ENCODE results near the gene RYK. TPM values are rescaled to one million over a fixed set of nuclear protein-coding genes. Genes with fewer than 3 reads are reported as not detected.
A peak's percentile ranks its signal among the peaks of the same experiment; 100 is the strongest.
"Not testable (repeated sequence)": the region's sequence is repeated elsewhere in the genome, so short reads cannot be mapped to it uniquely, and the experiment has no call there.

RYK gene
- polyA plus RNA-seq, result 10 to 100 TPM; 16.0 to 44.3 (median 26.2) TPM

- 0 to 1% (median 1%) methylated on average over 51 to 59 of the region's 59 CpGs for WGBS, 3 donors
- H3K27ac ChIP-seq (ENCODE audit: low read depth, low read length), result peak within 1 kb of the TSS; percentile 29
Observed at GRCh38 chr3:134250717-134251220, at the start of gene RYK. Gene RYK (minus strand): TSS chr3:134250859. CDS start chr3:134250654, 205 bp downstream.

- WGBS, 3 donors, result 84 to 100% (median 95%) methylated on average over 1 of the region's 1 CpG
- no peak overlapping the region for H3K27ac ChIP-seq (ENCODE audit: low read depth, low read length)
Observed at GRCh38 chr3:134299888-134300206, 49.2 kb upstream of the RYK start.

- 71 to 76% (median 74%) methylated on average over 4 of the region's 4 CpGs for WGBS, 3 donors
- H3K27ac ChIP-seq (ENCODE audit: low read depth, low read length), result no peak overlapping the region
Observed at GRCh38 chr3:134299185-134299887, 48.7 kb upstream of the RYK start.

GRCh38 chr3:134298249-134298648 lies 47.6 kb upstream of the RYK start:
- H3K27ac ChIP-seq (ENCODE audit: low read depth, low read length), result no peak overlapping the region
- 93 to 95% (median 95%) methylated on average over 2 of the region's 2 CpGs for WGBS, 3 donors

- no peak overlapping the region for H3K27ac ChIP-seq (ENCODE audit: low read depth, low read length)
Observed at GRCh38 chr3:134296616-134297015, 46.0 kb upstream of the RYK start.

GRCh38 chr3:134295930-134296329 lies 45.3 kb upstream of the RYK start:
- no peak overlapping the region for H3K27ac ChIP-seq (ENCODE audit: low read depth, low read length)
- WGBS, 3 donors, result 94 to 98% (median 95%) methylated on average over 1 of the region's 1 CpG

GRCh38 chr3:134294302-134295280 lies 43.9 kb upstream of the RYK start:
- WGBS, 3 donors, result 61 to 64% (median 61%) methylated on average over 5 of the region's 5 CpGs
- no peak overlapping the region for H3K27ac ChIP-seq (ENCODE audit: low read depth, low read length)

- no peak overlapping the region for H3K27ac ChIP-seq (ENCODE audit: low read depth, low read length)
- 45 to 67% (median 49%) methylated on average over 4 of the region's 4 CpGs for WGBS, 3 donors
Observed at GRCh38 chr3:134291319-134292254, 40.9 kb upstream of the RYK start.

- no peak overlapping the region for H3K27ac ChIP-seq (ENCODE audit: low read depth, low read length)
Observed at GRCh38 chr3:134287512-134287911, 36.9 kb upstream of the RYK start.

- no peak overlapping the region for H3K27ac ChIP-seq (ENCODE audit: low read depth, low read length)
- 85 to 95% (median 89%) methylated on average over 6 of the region's 6 CpGs for WGBS, 3 donors
Observed at GRCh38 chr3:134284438-134284837, 33.8 kb upstream of the RYK start.

GRCh38 chr3:134282659-134283047 lies 32.0 kb upstream of the RYK start:
- H3K27ac ChIP-seq (ENCODE audit: low read depth, low read length), result no peak overlapping the region
- 90 to 98% (median 96%) methylated on average over 8 of the region's 8 CpGs for WGBS, 3 donors

- WGBS, 3 donors, result 76 to 100% (median 95%) methylated on average over 2 of the region's 2 CpGs
- H3K27ac ChIP-seq (ENCODE audit: low read depth, low read length), result no peak overlapping the region
Observed at GRCh38 chr3:134281912-134282658, 31.4 kb upstream of the RYK start.

GRCh38 chr3:134279466-134279865 lies 28.8 kb upstream of the RYK start:
- WGBS, 3 donors, result 14 to 68% (median 58%) methylated on average over 2 of the region's 2 CpGs
- no peak overlapping the region for H3K27ac ChIP-seq (ENCODE audit: low read depth, low read length)

GRCh38 chr3:134277066-134277660 lies 26.5 kb upstream of the RYK start:
- WGBS, 3 donors, result 59 to 80% (median 77%) methylated on average over 3 of the region's 3 CpGs
- no peak overlapping the region for H3K27ac ChIP-seq (ENCODE audit: low read depth, low read length)

GRCh38 chr3:134276086-134276485 lies 25.4 kb upstream of the RYK start:
- H3K27ac ChIP-seq (ENCODE audit: low read depth, low read length), result no peak overlapping the region
- 50 to 66% (median 57%) methylated on average over 3 of the region's 3 CpGs for WGBS, 3 donors

- not testable (repeated sequence) for H3K27ac ChIP-seq (ENCODE audit: low read depth, low read length)
Observed at GRCh38 chr3:134275110-134275509, 24.5 kb upstream of the RYK start.

GRCh38 chr3:134274571-134274970 lies 23.9 kb upstream of the RYK start:
- no peak overlapping the region for H3K27ac ChIP-seq (ENCODE audit: low read depth, low read length)

- 76 to 100% (median 88%) methylated on average over 1 of the region's 1 CpG for WGBS, 3 donors
- no peak overlapping the region for H3K27ac ChIP-seq (ENCODE audit: low read depth, low read length)
Observed at GRCh38 chr3:134267996-134268395, 17.3 kb upstream of the RYK start.
